Measurements from ENCODE around the gene SMC4. TPM values are rescaled to one million over a fixed set of nuclear protein-coding genes. Genes with fewer than 3 reads are reported as not detected.

The SMC4 gene
- total RNA-seq, 1 donor from 2014 or later: 90.6 TPM

DNA sequence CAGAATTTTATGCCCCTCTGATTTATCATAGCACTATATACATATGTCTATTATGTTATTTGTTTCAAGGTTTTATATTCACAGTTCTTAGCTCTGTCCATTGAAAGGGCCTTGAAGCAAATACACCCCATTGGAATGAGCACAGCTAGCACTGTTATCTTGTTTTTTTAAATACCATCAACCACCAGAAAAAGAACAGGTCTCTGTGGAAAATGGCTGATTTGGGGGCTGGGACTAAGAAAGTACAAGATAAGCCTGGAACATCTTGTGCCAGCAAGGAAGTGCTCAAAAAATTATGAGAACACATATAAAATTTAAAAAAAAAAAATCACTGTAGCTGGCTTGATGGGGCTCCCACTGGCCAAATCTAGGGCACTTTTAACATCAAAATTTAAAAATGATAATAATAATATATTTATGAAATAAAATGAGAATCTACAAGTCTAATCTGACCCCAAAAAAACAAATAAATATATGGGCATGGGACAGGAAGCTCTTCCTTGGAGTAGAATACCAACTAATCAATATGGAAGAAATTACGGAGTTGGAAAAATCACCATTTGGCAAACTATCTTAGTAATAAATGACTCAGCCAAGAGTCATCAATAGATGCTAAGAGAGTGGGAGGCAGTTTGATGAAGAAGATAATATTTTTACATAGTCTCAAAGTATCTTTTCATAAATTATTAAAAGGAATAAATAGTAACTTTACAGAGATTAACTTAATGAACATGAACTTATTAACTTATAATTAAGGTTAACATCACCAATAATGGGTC lies 20.9 kb upstream of the SMC4 start:
- DNase-seq (ENCODE audit: low read depth): no peak
- no peak overlapping the region for H3K4me3 ChIP-seq (ENCODE audit: low read depth, low read length)
- TF ChIP-seq, protein P1, sequence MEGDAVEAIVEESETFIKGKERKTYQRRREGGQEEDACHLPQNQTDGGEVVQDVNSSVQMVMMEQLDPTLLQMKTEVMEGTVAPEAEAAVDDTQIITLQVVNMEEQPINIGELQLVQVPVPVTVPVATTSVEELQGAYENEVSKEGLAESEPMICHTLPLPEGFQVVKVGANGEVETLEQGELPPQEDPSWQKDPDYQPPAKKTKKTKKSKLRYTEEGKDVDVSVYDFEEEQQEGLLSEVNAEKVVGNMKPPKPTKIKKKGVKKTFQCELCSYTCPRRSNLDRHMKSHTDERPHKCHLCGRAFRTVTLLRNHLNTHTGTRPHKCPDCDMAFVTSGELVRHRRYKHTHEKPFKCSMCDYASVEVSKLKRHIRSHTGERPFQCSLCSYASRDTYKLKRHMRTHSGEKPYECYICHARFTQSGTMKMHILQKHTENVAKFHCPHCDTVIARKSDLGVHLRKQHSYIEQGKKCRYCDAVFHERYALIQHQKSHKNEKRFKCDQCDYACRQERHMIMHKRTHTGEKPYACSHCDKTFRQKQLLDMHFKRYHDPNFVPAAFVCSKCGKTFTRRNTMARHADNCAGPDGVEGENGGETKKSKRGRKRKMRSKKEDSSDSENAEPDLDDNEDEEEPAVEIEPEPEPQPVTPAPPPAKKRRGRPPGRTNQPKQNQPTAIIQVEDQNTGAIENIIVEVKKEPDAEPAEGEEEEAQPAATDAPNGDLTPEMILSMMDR (conservative IDR thresholded peaks at IDR 0.05; ENCODE audit: low read depth, low read length): no peak

DNA sequence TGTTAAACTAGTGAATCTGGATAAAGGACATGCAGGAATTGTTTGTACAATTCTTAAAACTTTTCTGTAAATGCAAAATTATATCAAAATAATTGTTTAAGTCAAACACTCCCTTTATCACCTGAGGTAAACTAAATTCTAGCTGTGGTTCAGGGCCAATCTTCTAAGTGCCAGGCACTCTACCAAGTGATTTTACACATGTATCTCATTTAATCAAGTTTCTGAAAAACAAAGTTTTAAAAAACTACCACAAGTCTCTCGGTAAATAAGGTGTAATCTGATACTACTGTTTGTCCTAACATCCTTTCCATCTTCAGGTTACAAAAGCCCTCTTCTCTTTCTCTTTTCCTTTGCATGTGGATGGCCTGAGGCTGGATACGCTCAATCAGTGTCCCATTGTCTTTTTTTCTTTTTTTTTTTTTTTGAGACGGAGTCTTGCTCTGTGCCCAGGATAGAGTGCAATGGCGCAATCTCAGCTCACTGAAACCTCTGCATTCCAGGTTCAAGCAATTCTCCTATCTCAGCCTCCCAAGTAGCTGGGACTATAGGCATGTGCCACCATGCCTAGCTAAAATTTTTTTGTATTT lies 19.7 kb upstream of the SMC4 start:
- H3K4me3 ChIP-seq (ENCODE audit: low read depth, low read length): no peak overlapping the region
- no peak for DNase-seq (ENCODE audit: low read depth)
- TF ChIP-seq, protein P1 (conservative IDR thresholded peaks at IDR 0.05; ENCODE audit: low read depth, low read length): no peak

DNA sequence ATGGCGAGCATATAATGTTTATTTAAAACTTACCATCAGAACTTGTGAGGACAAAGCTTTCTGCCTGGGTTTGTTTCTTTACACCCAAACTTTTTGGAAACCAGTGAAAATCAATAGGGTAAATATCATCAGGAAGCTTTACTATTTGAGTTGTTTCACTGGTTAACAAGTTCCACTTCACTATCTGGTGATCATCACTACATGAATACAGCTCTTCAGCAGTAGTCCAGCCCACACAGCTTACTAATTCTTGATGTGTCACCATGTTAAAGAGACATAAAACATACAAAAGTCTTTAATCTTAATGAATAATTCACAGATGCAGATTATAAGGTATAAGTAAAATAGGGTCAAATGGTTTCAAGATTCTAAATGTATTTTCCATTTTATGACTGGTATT lies 18.0 kb upstream of the SMC4 start:
- TF ChIP-seq, protein P1 (conservative IDR thresholded peaks at IDR 0.05; ENCODE audit: low read depth, low read length): no peak
- no peak overlapping the region for H3K4me3 ChIP-seq (ENCODE audit: low read depth, low read length)
- DNase-seq (ENCODE audit: low read depth): no peak

DNA sequence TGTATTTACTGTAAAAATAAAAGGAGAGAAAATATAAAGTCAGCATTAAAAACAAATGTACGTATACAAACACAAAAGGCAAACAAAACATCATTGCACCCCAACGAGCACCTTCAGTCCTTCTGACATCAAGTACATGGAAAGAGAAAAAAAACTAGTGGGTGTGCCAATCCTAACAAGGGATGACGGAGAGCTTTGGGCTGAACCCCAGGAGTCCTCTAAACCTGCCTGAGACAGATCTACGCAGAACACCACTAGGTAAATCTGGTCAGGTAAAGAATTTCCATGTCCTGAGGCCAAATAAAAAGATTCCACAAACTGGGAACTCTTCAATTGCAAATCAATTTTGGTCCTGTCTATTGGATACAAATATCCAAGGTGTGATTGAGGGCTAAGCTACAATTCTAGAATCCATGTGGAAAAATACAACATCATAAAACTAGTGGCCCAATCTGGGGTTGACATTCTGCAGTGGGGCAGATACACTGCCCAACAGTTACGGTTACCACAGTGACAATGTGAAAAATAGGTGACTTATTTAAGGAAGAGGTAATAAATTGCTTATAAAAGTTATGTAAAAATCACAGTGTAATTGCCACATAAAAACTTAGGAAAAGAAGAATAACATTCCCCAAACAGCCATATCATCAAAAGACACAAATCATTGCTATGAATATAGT lies 14.7 kb upstream of the SMC4 start:
- no peak for DNase-seq (ENCODE audit: low read depth)
- TF ChIP-seq, protein P1 (conservative IDR thresholded peaks at IDR 0.05; ENCODE audit: low read depth, low read length): no peak
- H3K4me3 ChIP-seq (ENCODE audit: low read depth, low read length): no peak overlapping the region

DNA sequence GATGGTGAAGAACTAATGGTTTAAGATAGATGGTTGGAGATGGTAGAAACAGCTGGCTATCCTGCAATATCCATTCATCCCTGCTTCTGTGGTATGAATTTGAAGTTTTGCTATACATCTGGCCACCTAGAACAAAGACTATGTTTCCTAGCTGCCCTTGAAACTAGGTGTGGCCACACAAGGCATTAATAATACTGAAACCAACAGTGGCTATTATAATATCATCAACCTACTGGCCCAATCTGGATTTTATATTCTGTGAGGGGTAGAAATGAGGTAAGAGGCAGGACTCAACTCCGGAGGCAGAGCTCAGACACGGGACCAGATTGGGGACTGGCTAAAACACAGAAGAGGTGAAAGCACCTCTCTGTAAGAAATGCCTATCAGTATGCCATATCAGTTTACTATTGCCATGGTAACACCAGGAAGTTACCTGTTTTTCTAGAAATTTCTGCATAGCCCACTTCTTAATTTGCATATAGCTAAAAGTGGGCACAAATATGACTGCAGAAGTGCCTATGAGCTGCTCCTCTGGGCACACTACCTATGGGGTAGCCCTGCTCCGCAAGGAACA lies 8.8 kb upstream of the SMC4 start:
- no peak for DNase-seq (ENCODE audit: low read depth)
- no peak overlapping the region for H3K4me3 ChIP-seq (ENCODE audit: low read depth, low read length)
- TF ChIP-seq, protein P1 (conservative IDR thresholded peaks at IDR 0.05; ENCODE audit: low read depth, low read length): no peak

DNA sequence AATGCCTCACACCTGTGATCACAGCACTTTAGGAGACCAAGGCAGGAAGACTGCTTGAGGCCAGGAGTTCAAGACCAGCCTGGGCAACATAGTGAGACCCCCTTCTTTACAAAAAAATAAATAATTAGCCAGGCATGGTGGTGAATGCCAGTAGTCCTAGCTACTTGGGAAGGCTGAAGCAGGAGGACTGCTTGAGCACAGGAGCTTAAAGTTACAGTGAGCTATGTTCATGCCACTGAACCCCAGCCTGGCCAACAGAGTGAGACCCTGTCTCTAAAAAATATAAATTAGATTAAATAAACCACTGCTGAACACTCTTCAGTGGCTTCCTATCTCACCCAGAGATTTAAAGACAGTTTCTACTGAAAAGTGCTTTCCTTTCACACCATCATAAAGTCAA lies 6.7 kb upstream of the SMC4 start:
- TF ChIP-seq, protein P1 (conservative IDR thresholded peaks at IDR 0.05; ENCODE audit: low read depth, low read length): no peak
- DNase-seq (ENCODE audit: low read depth): no peak
- no peak overlapping the region for H3K4me3 ChIP-seq (ENCODE audit: low read depth, low read length)

Data from epithelial cell of proximal tubule (primary cell).